ENCODE measurements around the gene SLA2. TPM values are rescaled to one million over a fixed set of nuclear protein-coding genes. Genes with fewer than 3 reads are reported as not detected.

The SLA2 gene
- total RNA-seq, 2 donors from 2014 or later, result 0.44 to 0.68 TPM

DNA sequence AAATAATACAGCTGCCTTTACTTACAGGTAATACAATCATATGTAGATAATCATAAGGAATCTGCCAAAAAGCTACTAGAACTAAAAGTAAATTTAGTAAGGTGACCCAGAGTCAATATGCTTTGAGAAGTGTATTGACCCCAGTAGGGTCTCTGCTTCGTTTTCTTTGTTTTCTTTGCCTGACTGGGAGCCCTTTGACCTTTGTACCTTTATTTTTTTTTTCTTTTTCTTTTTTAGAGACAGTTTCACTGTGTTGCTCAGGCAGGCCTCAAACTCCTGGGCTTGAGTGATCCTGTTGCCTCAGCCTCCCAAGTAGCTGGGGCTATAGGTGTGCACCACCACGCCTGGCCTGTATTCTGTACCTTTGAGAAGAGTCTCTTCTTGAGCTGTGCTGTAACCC lies 22.6 kb downstream of the SLA2 start:
- no peak overlapping the region for H3K9ac ChIP-seq (ENCODE audit: extremely low read depth, low read length, poor library complexity, severe bottlenecking)
- no peak overlapping the region for H3K27ac ChIP-seq (ENCODE audit: low read depth, low read length)
- no peaks in the 10 kb centered on the region for H3K4me1 ChIP-seq (ENCODE audit: control insufficient read depth, insufficient read depth, low read length)
- Mint-ChIP-seq H3K27ac (peak overlapping the region; percentile 19), H3K36me3 (ENCODE audit: low read depth) (no peaks in the 10 kb centered on the region), H3K4me3 (no peak overlapping the region), H3K4me1 (peaks cover 9% of the 10 kb centered on the region), H3K9me3 (no peaks in the 10 kb centered on the region), H3K27me3 (ENCODE audit: insufficient read depth) (no peaks in the 10 kb centered on the region)
- no peaks in the 10 kb centered on the region for H3K27me3 ChIP-seq (ENCODE audit: control insufficient read depth, insufficient read depth, low read length, poor library complexity, severe bottlenecking)
- no peaks in the 10 kb centered on the region for H3K9me3 ChIP-seq (ENCODE audit: control insufficient read depth, low read length)
- no peak overlapping the region for H3K4me3 ChIP-seq (ENCODE audit: low read length)
- TF ChIP-seq, protein P1, sequence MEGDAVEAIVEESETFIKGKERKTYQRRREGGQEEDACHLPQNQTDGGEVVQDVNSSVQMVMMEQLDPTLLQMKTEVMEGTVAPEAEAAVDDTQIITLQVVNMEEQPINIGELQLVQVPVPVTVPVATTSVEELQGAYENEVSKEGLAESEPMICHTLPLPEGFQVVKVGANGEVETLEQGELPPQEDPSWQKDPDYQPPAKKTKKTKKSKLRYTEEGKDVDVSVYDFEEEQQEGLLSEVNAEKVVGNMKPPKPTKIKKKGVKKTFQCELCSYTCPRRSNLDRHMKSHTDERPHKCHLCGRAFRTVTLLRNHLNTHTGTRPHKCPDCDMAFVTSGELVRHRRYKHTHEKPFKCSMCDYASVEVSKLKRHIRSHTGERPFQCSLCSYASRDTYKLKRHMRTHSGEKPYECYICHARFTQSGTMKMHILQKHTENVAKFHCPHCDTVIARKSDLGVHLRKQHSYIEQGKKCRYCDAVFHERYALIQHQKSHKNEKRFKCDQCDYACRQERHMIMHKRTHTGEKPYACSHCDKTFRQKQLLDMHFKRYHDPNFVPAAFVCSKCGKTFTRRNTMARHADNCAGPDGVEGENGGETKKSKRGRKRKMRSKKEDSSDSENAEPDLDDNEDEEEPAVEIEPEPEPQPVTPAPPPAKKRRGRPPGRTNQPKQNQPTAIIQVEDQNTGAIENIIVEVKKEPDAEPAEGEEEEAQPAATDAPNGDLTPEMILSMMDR (conservative IDR thresholded peaks at IDR 0.05), result no peak
- 89 to 93% methylated on average over 1 to 2 of the region's 2 CpGs for WGBS, 2 experiments (ENCODE audit: insufficient coverage in 1 of 2, insufficient read length in 1 of 2)
- no peak for DNase-seq
- no peaks in the 10 kb centered on the region for H3K36me3 ChIP-seq (ENCODE audit: control insufficient read depth, insufficient read depth, low read length)

DNA sequence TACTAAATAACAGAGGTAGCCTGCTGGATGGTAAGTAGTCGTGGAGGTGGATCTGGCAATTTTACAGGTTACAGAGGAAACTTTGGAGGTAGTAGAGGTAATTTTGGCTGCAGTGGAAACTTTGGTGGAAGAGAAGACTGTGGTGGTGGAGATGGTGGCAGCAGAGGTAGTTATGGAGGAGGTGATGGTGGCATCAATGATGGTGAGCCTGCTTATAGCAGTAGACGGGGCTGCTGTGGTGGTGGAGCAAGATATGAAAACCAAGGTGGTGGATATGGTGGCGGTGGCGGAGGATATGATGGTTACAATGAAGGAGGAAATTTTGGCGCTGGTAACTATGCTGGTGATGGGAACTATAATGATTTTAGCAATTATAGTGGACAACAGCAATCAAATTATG lies 25.1 kb downstream of the SLA2 start:
- Histone ChIP-seq H3K4me1 (ENCODE audit: control insufficient read depth, insufficient read depth, low read length) (no peaks in the 10 kb centered on the region), H3K4me3 (ENCODE audit: low read length) (no peak overlapping the region), H3K9me3 (ENCODE audit: control insufficient read depth, low read length) (no peaks in the 10 kb centered on the region), H3K27me3 (ENCODE audit: control insufficient read depth, insufficient read depth, low read length, poor library complexity, severe bottlenecking) (no peaks in the 10 kb centered on the region), H3K9ac (ENCODE audit: extremely low read depth, low read length, poor library complexity, severe bottlenecking) (no peak overlapping the region), H3K27ac (ENCODE audit: low read depth, low read length) (no peak overlapping the region), H3K36me3 (ENCODE audit: control insufficient read depth, insufficient read depth, low read length) (no peaks in the 10 kb centered on the region)
- Mint-ChIP-seq H3K4me3 (no peak overlapping the region), H3K36me3 (ENCODE audit: low read depth) (no peaks in the 10 kb centered on the region), H3K4me1 (peaks cover 9% of the 10 kb centered on the region), H3K27ac (no peak overlapping the region), H3K9me3 (no peaks in the 10 kb centered on the region), H3K27me3 (ENCODE audit: insufficient read depth) (no peaks in the 10 kb centered on the region)
- WGBS, 2 experiments (ENCODE audit: insufficient coverage in 1 of 2, insufficient read length in 1 of 2), result 97 to 99% methylated on average over 5 of the region's 5 CpGs
- no peak for DNase-seq
- TF ChIP-seq, protein P1 (conservative IDR thresholded peaks at IDR 0.05), result no peak

DNA sequence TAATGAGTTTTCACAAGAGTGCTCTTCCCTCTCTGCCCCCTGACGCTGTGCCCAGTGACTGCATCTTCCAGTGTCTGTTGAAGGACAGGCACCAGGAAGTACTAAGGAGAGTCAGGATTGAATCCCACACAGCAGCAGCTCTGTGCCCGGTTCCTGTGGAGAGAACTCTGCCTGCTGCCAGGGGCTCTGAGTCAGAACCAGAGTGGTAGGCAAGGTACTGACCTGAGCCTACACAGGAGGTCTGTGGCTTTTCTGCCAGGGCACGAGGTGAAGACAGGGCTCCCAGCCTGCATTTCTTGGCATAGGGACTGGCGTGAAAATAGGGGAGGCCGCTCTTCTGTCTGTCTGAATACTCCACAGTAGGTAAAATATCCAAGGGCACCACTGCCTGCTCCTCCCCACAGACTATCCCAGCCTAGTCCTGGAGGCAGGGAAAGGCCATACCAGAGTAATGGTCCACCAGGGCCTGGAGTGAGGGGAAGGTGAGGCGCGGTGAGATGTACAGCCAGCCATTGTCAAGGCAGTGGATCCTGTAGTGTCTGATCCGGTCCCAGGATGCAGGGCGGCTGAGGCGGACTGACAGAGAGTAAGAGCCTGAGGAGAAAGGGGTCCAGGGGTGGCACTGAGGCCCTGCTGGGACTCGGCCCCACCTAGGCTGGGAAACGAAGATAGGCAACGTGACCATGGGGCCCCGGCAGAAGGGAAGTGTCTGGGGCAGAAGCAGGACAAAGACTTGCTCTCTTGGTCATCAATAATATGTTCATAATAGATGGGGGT lies 31.0 kb downstream of the SLA2 start:
- Mint-ChIP-seq H3K4me3 (no peak overlapping the region), H3K9me3 (no peaks in the 10 kb centered on the region), H3K27me3 (ENCODE audit: insufficient read depth) (no peaks in the 10 kb centered on the region), H3K36me3 (ENCODE audit: low read depth) (peaks cover 45% of the 10 kb centered on the region), H3K4me1 (no peaks in the 10 kb centered on the region), H3K27ac (no peak overlapping the region)
- peaks cover 50% of the 10 kb centered on the region for H3K36me3 ChIP-seq (ENCODE audit: control insufficient read depth, insufficient read depth, low read length)
- no peaks in the 10 kb centered on the region for H3K4me1 ChIP-seq (ENCODE audit: control insufficient read depth, insufficient read depth, low read length)
- H3K27me3 ChIP-seq (ENCODE audit: control insufficient read depth, insufficient read depth, low read length, poor library complexity, severe bottlenecking), result no peaks in the 10 kb centered on the region
- WGBS, 2 experiments (ENCODE audit: insufficient coverage in 1 of 2, insufficient read length in 1 of 2), result 93 to 94% methylated on average over 11 to 13 of the region's 14 CpGs
- H3K9ac ChIP-seq (ENCODE audit: extremely low read depth, low read length, poor library complexity, severe bottlenecking), result no peak overlapping the region
- H3K27ac ChIP-seq (ENCODE audit: low read depth, low read length), result no peak overlapping the region
- TF ChIP-seq, protein P1 (conservative IDR thresholded peaks at IDR 0.05), result no peak
- H3K4me3 ChIP-seq (ENCODE audit: low read length), result no peak overlapping the region
- no peak for DNase-seq
- no peaks in the 10 kb centered on the region for H3K9me3 ChIP-seq (ENCODE audit: control insufficient read depth, low read length)

Measured in endodermal cell (in vitro differentiated cells).